HG03064 (cell line): Measurements from ENCODE around the gene RSRP1.
"Not testable (repeated sequence)": the region's sequence is repeated elsewhere in the genome, so short reads cannot be mapped to it uniquely, and the experiment has no call there.

Experiments used
- ATAC-seq: cut with Tn5 transposase; IDR thresholded peaks from one replicate; pipeline ENCODE4 v1.9.1; 2021; ENCODE audit warnings: low read depth; ENCODE audit not compliant: unreplicated experiment

The RSRP1 gene

GRCh38 chr1:25257196-25257595 is 9.9 kb upstream of the RSRP1 start:
- no peak for ATAC-seq

GRCh38 chr1:25256578-25256965 is 9.3 kb upstream of the RSRP1 start:
- no peak for ATAC-seq

GRCh38 chr1:25255706-25256577 is 8.7 kb upstream of the RSRP1 start:
- no peak for ATAC-seq

- ATAC-seq, result no peak
Observed at GRCh38 chr1:25253911-25254310, 6.7 kb upstream of the RSRP1 start.

GRCh38 chr1:25247829-25248754 is 838 bp upstream of the RSRP1 start:
- peak; percentile 23 for ATAC-seq

DNA sequence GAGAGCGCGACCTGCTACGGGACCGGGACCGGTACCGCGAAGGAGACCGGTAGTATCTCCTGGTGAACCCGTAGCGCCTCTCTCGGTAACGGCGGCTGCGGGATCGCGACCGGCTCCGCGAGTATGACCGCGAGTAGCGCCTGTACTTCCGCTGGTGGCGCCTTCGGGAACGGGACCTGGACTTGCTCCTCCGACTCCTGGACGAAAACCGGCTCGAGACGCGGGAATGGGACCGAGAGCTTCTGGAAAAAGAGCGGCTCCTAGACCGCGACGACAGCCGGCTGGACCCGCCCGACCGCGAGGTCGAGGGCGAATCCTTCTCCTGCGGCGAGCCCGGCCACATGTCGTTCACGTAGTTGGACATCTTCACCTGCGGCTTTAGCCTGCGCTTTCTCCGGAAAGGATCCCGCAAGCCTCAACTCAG is 642 bp downstream of the RSRP1 start:
- ATAC-seq, result peak; percentile 13

- no peak for ATAC-seq
Observed at GRCh38 chr1:25245809-25246599, 1.2 kb downstream of the RSRP1 start.

GRCh38 chr1:25245393-25245792 is 1.9 kb downstream of the RSRP1 start:
- ATAC-seq, result no peak

GRCh38 chr1:25243907-25244306 is 3.3 kb downstream of the RSRP1 start:
- ATAC-seq, result no peak

- ATAC-seq, result peak; percentile 66
Observed at GRCh38 chr1:25239681-25240541, 7.3 kb downstream of the RSRP1 start.

DNA sequence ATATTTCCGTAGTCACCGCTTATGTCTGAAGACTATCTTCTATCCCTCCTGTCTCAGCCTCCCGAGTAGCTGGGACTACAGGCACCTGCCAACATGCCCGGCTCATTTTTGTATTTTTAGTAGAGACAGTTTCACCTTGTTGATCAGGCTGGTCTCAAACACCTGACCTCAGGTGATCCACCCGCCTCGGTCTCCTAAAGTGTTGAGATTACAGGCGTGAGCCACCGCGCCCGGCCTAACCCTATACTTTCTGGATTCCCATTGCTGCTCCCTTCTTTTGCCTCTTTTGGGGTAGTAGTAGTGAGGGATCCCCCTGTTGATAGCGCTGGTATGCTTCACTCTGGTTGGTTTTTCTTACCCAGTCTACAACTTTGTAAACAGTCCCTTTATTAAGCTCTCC is 9.2 kb downstream of the RSRP1 start:
- ATAC-seq, result no peak

GRCh38 chr1:25236261-25236660 is 11.0 kb downstream of the RSRP1 start:
- not testable (repeated sequence) for ATAC-seq

DNA sequence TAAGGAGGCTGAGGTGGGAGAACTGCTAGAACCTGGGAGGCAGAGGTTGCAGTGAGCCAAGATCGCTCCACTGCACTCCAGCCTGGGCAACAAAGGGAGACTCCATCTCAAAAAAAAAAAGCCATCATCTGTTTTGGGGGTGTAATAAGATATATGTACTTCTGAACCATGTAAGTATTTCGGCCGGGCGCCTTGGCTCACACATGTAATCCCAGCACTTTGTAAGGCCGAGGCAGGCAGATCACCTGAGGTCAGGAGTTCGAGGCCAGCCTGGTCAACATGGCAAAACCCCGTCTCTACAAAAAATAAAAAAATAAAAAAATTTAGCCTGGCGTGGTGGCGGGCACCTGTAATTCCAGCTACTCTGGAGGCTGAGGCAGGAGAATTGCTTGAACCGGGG is 11.8 kb downstream of the RSRP1 start:
- not testable (repeated sequence) for ATAC-seq

DNA sequence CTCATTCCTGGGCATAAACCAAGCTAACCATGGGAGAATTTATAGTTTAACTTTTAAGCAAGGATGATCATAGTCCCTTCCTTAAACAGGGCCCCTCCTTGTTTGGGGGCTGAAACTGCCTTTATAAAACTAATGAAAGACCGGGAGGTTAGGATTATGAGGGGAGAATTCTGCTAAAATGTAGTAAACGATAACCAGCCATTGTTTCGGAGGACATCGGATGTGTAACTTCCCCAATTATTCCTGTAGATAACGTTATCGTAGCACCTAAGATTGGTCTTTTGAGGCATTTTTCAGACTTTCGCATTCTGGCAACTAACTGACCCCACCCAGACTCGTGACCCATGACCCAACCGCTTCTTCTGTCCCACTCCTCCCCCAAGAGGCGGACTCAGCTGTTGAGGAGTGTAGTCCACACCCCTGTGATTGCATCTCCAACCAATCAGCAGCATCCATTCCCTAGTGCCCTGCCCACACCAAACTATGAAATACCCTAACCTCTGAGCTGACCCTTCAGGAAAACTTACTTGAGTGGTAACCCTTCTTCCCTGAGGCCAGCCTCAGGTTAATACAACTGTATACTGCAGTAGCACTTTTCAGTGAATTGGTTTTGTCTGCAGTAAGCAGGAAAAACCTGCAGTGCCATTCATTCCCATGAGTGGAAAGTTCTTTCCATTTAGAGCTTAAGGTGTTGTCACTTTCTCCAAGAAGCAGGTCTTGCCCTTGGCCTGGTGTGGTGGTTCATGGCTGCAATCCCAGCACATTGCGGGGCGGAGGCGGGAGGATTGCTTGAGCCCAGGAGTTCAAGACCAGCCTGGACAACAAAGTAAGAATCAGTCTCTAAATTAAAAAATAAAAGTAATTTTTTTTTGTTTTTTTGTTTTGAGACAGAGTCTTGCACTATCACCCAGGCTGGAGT is 14.1 kb downstream of the RSRP1 start:
- ATAC-seq, result no peak

DNA sequence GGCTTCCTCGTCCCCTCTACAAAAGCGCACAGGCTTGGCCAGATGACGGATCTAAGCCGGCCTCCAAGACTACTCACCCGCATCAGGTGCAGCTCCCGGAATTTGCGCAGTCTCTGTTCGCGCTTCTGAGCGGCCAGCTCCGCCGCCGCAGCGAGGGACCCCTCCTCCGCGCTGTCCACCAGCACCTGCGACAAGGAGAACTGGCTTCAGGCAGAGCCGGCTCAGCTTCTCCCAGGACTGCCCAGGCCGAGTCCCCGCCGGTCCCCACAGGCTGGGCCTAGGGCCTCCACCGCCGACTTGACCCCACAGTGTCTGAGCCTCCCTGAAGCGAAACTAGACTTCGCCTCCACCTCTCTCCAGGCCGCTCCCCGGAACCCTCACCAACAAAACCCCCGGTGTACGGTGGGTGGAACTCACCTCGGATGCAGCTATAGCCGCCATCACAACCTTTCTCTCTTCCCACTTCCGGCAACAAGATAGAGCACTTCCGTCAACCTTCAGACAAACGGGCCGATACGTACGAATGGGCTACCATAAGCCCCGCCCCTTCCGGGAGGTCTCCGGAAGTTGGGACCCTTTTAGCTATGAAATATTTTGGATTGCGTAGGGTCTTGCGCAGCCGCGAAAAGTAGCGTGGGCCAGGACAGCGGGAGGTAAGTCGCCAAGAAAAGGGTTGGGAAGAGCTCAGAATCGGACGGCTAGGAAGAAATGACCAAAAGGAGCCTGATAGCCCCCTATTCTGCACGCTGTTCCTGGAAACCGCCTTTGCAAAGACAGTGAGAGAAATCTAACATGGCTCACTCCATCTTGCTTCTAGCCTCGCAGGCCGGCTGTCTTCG is 15.0 kb downstream of the RSRP1 start, which contains the start of gene SYF2:
SYF2 (minus strand) TSS at position 476 of the 839 bp plus-strand sequence; CDS start at position 441, 35 bp downstream.
- ATAC-seq, result no peak

DNA sequence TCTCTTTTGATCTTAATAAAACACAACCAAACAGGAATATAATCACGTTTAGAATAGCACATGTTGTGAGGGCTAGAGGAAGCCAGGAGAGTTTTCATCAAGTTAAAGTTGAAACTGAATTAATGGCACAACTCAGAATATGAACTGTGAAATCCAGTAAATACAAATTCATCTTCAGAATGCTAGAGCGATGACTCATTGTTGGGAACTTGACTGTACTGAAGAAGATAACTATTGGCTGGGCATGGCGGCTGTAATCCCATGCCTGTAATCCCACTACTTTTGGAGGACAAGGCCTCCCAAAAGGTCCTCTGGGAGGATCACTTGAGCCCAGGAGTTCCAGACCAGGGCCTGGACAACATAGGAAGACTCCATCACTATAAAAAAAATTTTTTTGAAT is 23.8 kb downstream of the RSRP1 start:
- no peak for ATAC-seq

GRCh38 chr1:25222606-25223005 is 24.6 kb downstream of the RSRP1 start:
- no peak for ATAC-seq

- ATAC-seq, result no peak
Observed at GRCh38 chr1:25220666-25221065, 26.6 kb downstream of the RSRP1 start.
